Kidney capillary endothelial cell (primary cell): ENCODE data around the gene HSD17B11.
"Not testable (repeated sequence)": the region's sequence is repeated elsewhere in the genome, so short reads cannot be mapped to it uniquely, and the experiment has no call there.

Experiments used
- DNase-seq: peaks from one replicate; pipeline ENCODE4 v3.0.0-alpha.2; 2018; ENCODE audit warnings: low spot score

HSD17B11 gene

DNA sequence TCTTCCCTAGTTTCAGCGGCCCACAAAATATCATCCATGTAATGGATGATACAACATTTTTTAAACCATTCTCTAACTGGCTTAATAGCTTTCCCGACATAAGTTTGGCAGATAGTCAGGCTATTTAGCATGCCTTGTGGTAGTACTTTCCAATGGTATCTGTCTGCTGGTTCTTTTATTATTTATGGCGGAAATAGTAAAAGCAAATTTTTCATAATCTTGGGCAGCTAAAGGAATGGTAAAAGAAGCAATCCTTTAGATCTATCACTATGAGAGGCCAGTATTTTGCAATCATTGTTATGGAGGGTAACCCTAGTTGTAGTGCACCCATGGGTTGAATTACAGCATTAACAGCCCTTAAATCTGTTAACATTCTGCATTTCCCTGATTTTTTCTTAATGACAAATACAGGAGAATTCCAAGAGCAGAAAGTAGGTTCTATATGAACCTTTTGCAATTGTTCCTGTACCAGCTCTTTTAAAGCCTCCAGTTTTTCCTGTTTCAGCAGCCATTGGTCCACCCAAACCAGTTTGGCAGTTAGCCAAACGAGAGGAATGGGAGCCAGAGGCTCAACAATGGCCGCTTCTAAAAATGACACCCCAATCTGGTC is 14.3 kb upstream of the HSD17B11 start:
- DNase-seq, result no peak

DNA sequence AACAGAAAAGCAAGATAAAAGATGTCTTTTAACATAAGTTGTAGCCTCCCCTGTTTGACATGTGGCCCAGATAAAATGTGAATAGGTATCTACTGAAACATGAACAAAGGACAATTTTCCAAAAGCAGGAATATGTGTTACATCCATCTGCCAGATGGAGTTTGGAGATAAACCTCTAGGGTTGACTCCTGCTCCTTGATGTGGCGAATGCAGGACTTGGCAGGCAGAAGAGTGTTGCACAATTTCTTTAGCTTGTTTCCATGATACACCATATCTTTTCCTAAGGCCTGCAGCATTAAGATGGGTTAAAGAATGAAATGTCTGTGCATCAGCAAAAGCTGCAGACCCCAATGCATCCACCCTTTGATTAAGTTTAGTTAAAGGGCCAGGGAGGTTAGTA is 12.7 kb upstream of the HSD17B11 start:
- not testable (repeated sequence) for DNase-seq

DNA sequence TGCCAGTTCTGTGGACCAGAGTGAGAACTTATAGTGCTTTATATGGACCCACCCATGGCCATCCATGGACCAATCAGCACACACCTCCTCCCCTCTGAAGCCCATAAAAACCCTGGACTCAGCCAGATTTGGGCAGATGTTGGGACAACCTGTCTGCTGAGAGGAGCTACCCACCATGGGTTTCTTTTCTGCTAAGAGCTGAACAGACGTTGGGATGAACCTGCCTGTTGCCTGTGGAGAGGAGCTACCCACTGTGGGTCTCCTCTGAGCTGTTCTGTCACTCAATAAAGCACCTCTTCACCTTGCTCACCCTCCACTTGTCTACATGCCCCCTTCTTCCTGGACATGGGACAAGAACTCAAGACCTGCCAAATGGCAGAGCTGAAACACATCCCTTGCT is 9.0 kb upstream of the HSD17B11 start:
- DNase-seq, result no peak

GRCh38 chr4:87399148-87399547 is 8.2 kb upstream of the HSD17B11 start:
- DNase-seq, result no peak

GRCh38 chr4:87395851-87396250 is 4.9 kb upstream of the HSD17B11 start:
- DNase-seq, result not testable (repeated sequence)

DNA sequence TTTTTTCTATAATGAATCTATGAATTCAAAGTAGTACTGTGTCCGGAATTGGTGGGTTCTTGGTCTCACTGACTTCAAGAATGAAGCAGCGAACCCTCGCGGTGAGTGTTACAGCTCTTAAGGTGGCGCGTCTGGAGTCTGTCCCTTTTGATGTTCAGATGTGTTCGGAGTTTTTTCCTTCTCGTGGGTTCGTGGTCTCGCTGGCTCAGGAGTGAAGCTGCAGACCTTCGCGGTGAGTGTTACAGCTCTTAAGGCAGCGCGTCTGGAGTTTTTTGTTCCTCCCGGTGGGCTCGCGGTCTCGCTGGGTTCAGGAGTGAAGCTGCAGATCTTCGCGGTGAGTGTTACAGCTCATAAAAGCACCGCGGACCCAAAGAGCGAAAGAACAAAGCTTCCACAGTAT is 4.1 kb upstream of the HSD17B11 start:
- DNase-seq, result not testable (repeated sequence)

DNA sequence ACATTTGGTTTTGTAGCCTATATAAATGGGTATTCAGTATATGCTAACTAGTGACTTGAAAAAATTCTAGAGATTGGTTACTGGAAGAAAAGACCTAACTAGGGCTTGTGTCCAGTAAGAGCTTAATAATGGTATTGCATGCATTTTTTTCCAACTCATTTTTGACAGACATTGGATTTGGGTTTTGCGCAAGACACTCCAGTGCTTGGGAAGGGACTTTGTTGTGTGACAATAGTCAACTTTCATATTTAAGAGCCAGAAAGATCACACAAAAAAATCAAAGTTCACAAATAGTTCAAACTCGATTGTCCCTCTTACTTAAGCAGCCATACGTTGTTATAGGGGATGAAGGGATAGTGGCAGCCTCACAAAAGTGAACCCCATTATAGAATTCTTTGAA is 1.2 kb upstream of the HSD17B11 start:
- no peak for DNase-seq

GRCh38 chr4:87391576-87392054 is 627 bp upstream of the HSD17B11 start:
- peak; percentile 10 for DNase-seq

- DNase-seq, result no peak
These were observed 467 bp downstream of the HSD17B11 start for GRCh38 chr4:87390551-87390890.

DNA sequence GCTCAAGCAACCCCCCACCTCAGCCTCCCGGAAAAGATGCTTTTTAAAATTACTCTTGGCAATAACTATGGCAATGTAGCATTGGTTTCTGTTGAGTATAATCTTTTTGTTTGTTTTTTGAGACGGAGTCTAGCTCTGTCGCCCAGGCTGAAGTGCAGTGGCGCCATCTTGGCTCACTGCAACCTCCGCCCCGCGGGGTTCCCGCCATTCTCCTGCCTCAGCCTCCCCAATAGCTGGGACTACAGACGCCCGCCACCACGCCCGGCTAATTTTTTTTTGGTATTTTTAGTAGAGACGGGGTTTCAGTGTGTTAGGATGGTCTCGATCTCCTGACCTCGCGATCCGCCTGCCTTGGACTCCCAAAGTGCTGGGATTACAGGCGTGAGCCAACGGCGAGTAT is 933 bp downstream of the HSD17B11 start:
- DNase-seq, result not testable (repeated sequence)

DNA sequence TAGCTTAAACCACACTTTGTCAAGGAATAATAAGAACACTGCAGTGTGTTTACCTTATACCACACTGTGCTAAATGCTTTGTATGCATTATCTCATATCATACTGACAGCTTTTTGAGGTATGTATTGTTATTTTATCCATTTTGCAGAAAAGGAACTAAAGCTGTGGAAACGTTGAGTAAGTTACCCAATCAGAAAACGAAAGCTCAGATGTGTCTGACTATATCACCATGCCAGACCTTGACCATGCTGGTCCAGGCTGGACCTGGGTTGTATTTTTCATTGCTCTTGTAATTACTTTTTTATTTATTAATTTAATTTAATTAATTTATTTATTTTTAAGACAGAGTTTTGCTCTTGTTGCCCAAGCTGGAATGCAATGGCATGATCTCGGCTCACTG is 2.1 kb downstream of the HSD17B11 start:
- no peak for DNase-seq

GRCh38 chr4:87387237-87387636 is 3.8 kb downstream of the HSD17B11 start:
- DNase-seq, result no peak

DNA sequence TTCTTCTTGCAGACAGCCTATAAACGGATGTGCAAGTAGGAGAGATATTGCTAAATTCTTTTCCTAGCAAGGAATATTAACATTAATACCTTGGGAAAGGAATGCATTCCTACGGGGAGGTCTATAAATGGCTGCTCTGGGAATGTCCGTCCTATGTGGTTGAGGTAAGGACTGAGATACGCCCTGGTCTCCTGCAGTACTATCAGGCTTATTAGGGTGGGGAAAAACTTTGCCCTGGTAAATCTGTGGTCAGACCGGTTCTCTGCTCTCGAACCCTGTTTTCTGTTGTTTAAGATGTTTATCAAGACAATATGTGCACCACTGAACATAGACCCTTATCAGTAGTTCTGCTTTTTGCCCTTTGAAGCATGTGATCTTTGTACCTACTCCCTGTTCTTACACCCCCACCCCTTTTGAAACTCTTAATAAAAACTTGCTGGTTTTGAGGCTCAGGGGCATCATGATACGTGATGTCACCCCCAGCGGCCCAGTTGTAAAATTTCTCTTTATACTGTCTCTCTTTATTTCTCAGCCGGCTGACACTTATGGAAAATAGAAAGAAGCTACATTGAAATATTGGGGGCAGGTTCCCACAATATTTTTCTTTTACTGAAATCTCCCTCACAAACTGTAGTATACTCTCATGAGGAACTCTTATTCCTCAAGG is 6.4 kb downstream of the HSD17B11 start:
- DNase-seq, result not testable (repeated sequence)

GRCh38 chr4:87382931-87383330 is 8.1 kb downstream of the HSD17B11 start:
- DNase-seq, result no peak

DNA sequence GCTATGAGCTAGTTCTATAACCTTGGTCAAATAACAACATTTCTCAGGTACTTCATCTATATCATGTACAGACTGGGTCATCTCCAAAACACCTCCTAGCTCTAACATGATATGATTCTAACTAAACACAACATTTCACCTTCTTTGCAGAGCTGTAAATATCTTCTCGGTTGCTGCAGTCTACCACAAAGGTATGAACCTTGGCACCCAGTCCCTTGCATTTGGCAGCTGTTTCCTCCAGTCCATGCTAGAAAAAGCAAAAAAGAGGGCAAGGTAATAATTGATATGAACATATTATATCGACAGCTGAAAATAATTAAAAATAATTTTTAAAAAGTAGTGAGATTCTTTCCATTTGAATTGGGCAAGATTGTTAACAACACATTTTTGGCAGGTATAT is 8.9 kb downstream of the HSD17B11 start:
- no peak for DNase-seq

- DNase-seq, result no peak
These were observed 13.2 kb downstream of the HSD17B11 start for GRCh38 chr4:87377816-87378215.

- peak; percentile 49 for DNase-seq
These were observed 15.2 kb downstream of the HSD17B11 start for GRCh38 chr4:87375719-87376291.

- DNase-seq, result no peak
These were observed 20.9 kb downstream of the HSD17B11 start for GRCh38 chr4:87370068-87370467.

GRCh38 chr4:87366521-87367162 is 24.3 kb downstream of the HSD17B11 start:
- DNase-seq, result no peak

GRCh38 chr4:87365348-87365747 is 25.6 kb downstream of the HSD17B11 start:
- no peak for DNase-seq

GRCh38 chr4:87363552-87363951 is 27.4 kb downstream of the HSD17B11 start:
- DNase-seq, result no peak

DNA sequence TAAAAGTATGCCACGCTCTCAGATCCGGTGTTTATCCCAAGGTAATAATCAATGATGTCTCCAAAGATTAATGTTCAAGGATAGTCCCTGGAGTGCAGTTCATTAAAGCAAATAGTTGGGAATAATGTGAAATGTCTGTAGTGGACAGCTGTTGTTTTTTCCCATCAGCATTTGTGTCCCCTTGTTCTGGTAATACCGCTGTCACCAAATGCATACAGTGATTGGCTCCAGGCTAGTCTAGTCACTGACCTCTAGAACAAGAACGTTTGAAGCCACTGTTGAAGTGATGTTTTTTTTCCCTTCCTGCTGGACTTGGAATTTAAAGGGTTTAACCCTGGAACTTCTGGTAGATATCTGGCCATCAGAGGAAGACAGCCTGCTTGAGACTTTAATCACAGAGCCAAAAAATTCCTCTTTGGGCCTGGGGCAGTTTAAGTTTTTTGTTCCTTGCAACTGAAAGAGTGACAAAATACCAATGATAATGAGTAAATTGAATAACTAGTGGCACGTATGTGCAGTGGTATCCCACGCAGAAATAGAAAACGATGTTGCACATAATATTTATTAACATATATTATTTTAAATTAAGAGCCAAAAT is 30.6 kb downstream of the HSD17B11 start:
- DNase-seq, result no peak

DNA sequence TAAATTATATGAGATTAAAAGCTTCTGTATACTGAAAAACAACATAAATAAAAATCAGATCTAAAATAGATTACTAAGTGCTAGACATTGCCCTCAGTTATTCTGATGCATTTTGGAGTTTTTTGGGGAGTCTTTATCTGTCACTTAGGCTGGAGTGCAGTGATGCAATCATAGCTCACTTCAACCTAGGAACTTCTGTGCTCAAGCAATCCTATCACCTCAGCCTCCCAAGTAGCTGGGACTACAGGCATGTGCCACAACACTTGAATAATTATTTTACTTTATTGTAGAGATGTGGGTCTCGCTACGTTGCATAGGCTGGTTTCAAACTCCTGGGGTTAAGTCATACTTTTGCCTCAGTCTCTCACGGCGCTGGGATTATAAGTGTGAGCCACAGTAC is 31.7 kb downstream of the HSD17B11 start:
- DNase-seq, result no peak
